Iris pigment epithelial cell (primary cell): ENCODE data around the gene GBP6.
"Not testable (repeated sequence)": the region's sequence is repeated elsewhere in the genome, so short reads cannot be mapped to it uniquely, and the experiment has no call there.

Experiments
- DNase-seq: peaks from one replicate; pipeline ENCODE4 v3.0.0-alpha.2; 2011; ENCODE audit warnings: low read depth

The GBP6 gene

DNA sequence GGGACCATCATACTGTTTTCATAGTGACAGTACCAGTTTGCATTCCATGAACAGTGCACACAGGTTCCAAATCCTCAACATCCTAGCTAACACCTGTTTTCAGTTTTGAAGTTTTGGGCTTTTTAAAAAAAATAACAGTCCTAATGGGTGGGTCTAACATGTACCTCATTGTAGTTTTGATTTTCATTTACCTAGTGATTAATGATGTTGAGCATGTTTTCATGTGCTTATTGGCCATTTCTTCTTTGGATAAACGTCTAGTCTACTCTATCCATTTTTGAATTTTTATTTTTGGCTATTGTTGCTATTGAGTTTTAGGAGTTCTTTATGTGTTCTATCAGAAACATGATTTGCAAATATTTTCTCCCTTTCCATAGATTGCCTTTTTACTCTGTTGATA is 3.4 kb downstream of the GBP6 start:
- DNase-seq = no peak

DNA sequence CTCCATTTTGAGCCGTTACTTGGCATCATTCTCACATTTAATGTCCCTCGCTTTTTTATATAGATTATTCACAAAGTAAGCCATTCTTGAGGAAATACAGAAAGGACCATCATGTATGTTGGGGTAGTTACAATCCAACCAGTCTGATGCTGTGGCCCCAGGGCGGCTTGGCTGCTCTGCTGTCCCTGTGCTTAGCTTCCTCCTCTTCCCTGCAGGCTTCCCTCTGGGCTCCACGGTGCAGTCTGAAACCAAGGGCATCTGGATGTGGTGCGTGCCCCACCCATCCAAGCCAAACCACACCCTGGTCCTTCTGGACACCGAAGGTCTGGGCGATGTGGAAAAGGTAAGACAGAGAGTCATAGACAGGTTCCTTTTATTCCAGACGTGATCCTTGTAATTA is 5.5 kb downstream of the GBP6 start:
- DNase-seq = no peak

DNA sequence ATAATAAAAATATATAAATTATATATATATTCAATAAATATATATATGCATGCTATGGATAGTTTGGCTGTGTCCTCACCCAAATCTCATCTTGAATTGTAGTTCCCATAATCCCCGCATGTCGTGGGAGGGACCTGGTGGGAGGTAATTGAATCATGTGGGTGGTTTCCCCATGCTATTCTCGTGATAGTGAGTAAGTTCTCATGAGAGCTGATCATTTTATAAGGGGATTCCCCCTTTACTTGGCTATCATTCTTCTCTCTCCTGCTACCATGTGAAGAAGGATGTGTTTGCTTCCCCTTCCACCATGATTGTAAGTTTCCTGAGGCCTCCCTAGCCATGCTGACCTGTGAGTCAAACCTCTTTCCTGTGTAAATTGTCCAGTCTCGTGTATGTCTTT is 10.0 kb downstream of the GBP6 start:
- DNase-seq = not testable (repeated sequence)

DNA sequence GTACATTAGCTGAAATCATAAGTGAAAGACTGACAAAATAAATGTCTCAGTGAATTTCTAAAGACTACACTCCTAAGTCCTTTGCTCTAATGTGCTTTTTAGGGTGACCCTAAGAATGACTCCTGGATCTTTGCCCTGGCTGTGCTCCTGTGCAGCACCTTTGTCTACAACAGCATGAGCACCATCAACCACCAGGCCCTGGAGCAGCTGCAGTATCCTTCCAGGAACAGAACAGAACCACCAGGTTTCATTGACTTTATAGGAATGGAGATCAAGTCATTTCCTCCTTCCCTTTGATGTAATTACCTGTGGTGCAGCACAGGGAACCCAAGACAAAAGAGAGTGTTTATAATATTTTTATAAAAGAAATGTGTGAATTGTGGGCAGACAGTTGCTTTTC is 14.1 kb downstream of the GBP6 start:
- DNase-seq = no peak

DNA sequence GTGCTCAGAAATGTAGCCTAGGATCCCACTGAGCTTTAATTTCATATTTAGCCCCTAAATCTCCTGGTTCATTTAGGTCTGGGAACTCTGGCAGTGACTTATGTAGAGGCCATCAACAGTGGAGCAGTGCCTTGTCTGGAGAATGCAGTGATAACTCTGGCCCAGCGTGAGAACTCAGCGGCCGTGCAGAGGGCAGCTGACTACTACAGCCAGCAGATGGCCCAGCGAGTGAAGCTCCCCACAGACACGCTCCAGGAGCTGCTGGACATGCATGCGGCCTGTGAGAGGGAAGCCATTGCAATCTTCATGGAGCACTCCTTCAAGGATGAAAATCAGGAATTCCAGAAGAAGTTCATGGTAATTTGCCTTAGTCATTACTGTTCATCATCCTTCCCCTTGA is 17.8 kb downstream of the GBP6 start:
- no peak for DNase-seq

DNA sequence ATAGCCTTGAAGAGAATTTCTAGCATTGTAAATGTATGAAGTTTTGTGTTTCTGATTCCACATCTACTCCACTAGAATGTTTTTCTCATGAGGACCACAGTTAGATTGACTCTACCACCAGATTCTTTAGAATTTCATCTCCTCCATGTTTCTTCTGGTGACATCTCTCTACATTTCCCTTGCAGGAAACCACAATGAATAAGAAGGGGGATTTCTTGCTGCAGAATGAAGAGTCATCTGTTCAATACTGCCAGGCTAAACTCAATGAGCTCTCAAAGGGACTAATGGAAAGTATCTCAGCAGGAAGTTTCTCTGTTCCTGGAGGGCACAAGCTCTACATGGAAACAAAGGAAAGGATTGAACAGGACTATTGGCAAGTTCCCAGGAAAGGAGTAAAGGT is 18.6 kb downstream of the GBP6 start:
- no peak for DNase-seq

DNA sequence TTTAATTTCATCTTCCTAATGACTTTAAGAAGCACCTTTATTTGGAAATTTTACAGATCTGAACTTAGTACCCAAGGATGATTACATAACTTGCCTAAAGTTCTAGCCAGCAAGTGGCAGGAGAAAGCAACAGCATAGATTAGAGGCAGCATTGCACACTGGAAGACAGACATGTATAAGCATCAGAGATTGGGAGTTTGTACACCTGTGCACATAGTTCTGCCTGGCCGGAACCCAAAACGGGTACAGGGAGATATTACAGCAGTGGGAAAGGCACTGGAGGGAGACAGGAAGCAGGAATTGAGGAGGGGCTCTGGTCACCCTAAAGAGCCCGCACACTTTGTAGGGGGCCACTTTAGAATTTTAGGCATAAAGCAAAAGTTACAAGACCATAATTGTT is 19.3 kb downstream of the GBP6 start:
- no peak for DNase-seq

DNA sequence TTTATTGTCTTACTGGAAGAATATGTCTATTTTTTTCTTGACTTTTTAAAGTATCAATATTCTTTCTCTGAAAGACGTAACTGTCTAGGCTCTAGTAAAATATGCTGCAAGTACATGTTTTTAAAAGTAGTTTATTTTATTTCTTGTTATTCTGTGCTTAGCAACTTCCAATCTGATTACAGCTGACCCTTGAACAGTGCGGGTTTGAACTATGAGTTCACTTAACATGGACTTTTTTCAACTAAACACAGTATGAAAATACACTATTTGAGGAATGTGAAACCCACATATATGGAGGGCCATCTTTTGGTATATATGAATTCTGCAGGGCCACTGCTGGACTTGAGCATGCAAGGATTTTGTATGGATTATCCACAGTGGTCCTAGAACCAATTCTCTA is 26.8 kb downstream of the GBP6 start:
- DNase-seq = no peak

DNA sequence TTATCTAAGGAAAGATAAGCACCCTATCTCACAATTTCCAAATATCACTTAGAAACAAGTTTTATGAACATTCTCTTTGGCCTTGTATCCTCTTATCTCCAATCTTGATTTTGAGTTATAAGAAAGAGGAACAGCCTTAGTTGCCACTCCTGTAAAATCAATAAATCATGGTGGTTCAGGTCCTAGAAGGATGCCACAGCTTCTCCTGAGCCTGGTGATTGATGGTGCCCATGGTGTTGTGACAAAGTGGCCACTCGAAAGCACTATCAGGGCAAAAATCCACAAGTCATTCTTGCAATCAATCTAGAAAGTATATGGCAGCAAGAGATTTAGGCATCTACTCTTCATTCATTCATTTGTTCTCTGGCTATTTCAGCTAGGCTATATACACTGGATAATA is 27.8 kb downstream of the GBP6 start:
- no peak for DNase-seq

DNA sequence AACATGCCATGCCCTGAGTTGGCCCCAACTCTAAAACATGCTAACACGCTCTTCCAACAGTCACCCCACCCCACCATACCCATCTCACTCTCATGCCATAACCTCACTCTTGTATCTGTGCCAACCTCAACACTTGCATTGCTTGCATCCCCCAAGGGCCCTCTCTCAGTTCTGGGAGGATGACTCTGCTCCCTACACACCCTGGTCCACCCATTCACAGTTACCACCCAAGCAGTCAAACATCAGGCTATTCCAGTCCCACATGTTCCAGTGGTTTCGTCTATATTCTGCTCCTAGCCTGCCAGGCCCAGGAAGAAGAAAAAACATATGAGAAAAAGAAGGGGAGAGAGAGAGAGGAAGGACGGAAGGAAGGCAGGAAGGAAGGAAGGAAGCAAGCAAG is 31.0 kb downstream of the GBP6 start:
- DNase-seq = no peak

DNA sequence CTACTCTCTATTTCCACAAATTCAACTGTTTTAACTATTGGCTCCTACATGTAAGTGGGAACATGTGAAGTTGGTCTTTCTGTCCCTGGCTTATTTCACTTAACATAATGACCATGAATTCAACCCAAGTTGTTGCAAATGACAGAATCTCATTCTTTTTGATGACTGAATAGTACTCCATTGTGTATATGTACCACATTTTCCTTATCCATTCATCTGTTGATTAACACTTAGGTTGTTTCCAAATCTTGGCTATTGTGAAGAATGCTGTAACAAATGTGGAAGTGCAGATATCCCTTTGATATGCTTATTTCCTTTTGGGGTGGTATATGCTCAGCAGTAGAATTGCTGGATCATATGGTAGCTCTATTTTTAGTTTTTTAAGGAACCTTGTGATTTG is 33.0 kb downstream of the GBP6 start:
- no peak for DNase-seq

DNA sequence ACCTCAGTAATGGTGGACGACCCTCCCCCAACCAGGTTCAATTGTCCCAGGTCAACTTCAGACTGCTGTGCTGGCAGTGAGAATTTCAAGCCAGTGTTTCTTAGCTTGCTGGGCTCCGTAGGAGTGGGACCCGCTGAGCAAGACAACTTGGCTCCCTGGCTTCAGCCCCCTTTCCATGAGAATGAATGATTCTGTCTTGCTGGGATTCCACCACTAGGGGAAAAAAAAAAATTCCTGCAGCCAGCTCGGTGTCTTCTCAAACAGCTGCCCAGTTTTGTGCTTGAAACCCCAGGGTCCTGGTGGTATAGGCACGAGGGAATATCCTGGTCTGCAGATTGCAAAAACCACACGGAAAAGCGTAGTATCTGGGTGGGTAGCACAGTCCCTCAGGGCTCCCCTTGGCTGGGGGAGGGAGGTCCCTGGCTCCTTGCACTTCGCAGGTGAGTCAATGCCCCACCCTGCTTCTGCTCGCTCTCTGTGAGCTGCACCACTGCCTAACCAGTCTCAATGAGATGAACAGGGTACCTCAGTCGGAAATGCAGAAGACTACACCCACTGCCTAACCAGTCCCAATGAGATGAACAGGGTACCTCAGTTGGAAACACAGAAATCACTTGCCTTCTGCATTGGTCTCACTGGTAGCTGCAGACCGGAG is 41.5 kb downstream of the GBP6 start:
- DNase-seq = no peak

DNA sequence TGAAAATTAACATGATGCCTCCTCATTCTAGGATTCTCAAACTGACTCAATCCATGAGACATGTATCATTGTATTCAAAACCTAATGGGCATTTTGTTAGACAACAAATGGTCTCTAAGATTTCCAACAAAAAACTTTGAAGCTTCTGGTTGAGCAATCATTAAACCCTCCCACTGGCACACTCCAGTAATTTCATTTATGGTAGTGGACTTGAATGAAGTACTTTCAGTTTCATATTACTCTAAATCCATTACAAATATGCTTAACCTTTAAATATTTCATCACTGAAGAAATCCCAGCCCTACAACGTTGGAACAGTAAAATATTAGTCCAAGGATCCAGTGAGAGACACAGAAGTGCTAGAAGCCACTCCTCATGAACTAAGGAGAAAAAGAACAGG is 43.5 kb downstream of the GBP6 start:
- peak; percentile 67 for DNase-seq

DNA sequence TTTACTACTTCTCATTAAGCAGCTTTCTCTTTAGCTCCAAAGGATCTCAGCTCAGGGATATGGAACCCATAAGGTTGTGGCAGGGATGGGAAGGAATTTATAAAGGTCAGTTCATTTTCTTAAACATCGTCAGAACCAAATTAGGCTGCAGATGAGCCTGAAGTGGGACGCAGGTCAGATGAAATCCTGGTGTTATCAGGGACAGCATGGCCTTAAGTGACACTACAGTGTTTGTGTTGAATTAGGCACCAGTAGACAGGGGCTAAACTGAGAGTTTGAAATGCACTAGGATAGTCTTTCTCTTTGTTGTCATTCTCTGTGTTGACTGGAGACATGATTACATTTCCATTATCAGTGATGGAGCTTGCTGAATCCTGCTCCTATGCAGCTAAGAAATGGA is 43.9 kb downstream of the GBP6 start:
- DNase-seq = not testable (repeated sequence)

DNA sequence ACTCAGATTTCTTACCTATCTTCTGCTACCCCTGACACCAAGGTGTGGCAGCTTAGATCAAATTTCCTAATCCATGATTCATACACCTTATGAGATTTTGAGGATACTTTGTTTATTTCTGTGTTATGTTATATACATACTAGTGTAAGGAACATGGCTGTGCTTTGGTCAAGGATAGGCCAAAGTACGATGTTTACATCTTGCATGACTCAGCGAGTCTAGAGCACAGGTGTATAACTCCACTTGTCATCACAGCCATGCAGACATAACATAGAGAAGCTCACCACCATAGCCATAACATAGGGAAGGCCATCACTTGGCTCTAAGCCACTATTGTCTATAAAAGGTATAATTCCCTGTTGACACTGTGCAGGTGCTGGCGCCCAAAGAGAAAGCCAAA is 61.2 kb downstream of the GBP6 start:
- no peak for DNase-seq

DNA sequence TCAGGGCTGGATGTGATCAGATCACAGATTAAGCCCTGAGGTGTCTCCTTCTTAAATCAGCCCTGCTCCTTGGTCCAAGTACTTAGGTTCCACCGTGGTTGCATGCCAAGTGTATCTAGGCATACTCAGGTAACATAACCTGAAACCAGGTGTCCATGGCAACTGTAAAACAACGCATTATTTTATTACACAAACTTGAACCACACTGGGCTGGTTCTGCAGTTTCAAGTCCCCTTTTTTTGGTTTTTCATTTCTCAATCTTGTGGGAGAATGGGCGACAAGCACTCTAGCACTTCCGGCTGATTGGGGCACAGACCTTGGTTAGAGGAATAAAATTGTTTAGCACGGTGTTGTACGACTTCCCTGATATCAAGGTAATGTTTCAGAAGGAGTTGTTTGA is 65.2 kb downstream of the GBP6 start:
- no peak for DNase-seq

DNA sequence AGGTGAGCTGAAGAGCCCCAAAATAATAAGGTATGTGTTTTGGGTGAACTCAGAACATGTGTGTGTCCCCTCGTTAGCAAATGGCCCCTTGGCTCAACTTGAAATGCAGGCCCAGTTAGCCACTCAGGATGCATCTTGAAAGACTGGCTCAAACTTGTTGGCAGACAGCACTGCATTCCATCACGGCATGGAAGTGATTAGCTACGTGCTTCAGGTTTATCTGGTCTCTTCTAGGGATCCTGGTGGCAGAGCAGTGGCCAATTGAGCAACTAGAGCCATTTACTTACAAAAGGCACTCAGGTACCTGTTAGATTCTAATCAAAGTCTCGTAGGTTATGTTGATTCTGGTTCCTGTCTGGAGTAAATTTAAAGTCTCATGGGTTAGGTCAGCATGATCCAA is 65.8 kb downstream of the GBP6 start:
- DNase-seq = not testable (repeated sequence)

DNA sequence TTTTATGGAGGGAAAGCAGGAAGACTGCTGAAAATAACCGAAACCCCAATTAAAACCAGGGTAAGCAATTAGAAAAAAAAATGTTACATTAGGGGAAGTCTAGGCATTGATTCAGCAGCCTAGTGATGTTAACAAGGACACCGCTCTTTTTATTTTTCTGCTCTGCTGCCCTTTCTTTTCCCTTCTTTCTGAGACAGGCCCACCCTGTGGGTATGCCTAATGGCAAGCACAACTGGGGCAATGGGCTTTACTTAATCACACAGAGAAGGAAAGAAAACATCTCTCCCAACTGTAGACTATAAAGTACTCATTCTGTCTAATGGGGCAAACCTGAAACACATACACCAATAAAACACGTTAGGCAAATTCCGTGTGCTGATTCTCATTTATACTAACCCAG is 69.6 kb downstream of the GBP6 start:
- DNase-seq = no peak

DNA sequence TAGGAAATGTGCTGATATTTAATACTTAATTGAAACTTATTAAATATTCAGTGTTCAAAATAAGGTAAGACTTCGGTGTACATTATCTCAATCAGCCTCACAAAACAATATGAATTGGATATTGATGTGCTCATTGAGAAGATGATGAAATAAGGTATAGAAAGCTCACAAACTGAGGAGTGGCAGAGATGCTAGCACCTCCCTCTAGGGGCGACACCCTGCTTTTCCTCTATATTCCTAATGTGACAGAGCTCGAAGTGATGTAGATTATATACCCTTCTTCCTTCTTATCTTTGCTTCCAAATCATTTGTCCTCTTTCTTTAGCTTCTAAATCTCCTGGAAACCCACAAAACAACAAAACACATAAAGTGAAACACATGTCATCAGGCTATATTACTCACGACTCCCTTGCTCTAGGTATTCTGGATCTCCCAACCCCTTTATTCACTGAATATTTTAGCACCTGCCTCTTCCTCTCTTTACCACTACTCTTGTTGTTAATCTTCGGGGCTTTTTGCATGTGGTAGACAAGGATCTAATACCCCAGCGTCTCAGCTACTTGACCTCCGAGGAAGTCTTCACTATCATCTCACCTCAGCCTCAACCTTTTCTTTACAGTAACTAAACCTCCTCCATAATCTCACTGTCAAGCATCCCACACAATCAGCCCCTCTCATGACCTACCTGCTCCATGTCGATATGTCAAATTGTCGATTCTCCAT is 70.4 kb downstream of the GBP6 start:
- DNase-seq = not testable (repeated sequence)
